SK-N-SH treated with all-trans-retinoic acid at 6 μM for 48 hours (cell line): ENCODE data around the gene TEP1.

Experiments
- ATAC-seq: fragments of 200-7000 bp; cut with Tn5 transposase; 3 replicates; pipeline ENCODE4 v1.9.1; 2020; ENCODE audit warnings: mild to moderate bottlenecking, moderate library complexity
- ARNTL ChIP-seq: fragments of 450-650 bp; formaldehyde crosslinking; IDR thresholded peaks from 2 replicates; pipeline ENCODE4 v1.5.0; 2020; ENCODE audit warnings: low read depth, mild to moderate bottlenecking, moderate library complexity, borderline replicate concordance
- CSDC2 ChIP-seq: fragments of 250-450 bp; sonication (Bioruptor Pico); IDR thresholded peaks from 2 replicates; pipeline ENCODE4 v1.5.0; 2020; ENCODE audit warnings: mild to moderate bottlenecking, moderate library complexity
- GLIS3 ChIP-seq: fragments of 250-450 bp; sonication (Bioruptor Pico); IDR thresholded peaks from 2 replicates; pipeline ENCODE4 v1.5.0; 2020; ENCODE audit warnings: mild to moderate bottlenecking, moderate library complexity
- ISL1 ChIP-seq: fragments of 250-450 bp; sonication (Bioruptor Pico); IDR thresholded peaks from 2 replicates; pipeline ENCODE4 v2.1.2; 2022; ENCODE audit warnings: mild to moderate bottlenecking, moderate library complexity
- OSR1 ChIP-seq: fragments of 250-450 bp; sonication (Bioruptor Pico); IDR thresholded peaks from 2 replicates; pipeline ENCODE4 v1.8.0; 2022; ENCODE audit warnings: moderate library complexity, mild to moderate bottlenecking, inconsistent platforms
- PPARA ChIP-seq: fragments of 250-450 bp; sonication (Bioruptor Pico); IDR thresholded peaks from 2 replicates; pipeline ENCODE4 v1.5.0; 2020; ENCODE audit warnings: mild to moderate bottlenecking, borderline replicate concordance
- RARB ChIP-seq: fragments of 250-450 bp; sonication (Bioruptor Pico); IDR thresholded peaks from 2 replicates; pipeline ENCODE4 v1.8.0; 2021; ENCODE audit warnings: mild to moderate bottlenecking, moderate library complexity
- SNAI2 ChIP-seq: fragments of 250-450 bp; sonication (Bioruptor Pico); IDR thresholded peaks from 2 replicates; pipeline ENCODE4 v1.5.0; 2020; ENCODE audit warnings: mild to moderate bottlenecking, moderate library complexity
- TCF4 ChIP-seq: fragments of 250-450 bp; sonication (Bioruptor Pico); IDR thresholded peaks from 2 replicates; pipeline ENCODE4 v1.8.0; 2021; ENCODE audit warnings: mild to moderate bottlenecking, moderate library complexity, borderline replicate concordance
- TOX ChIP-seq: fragments of 250-450 bp; sonication (Bioruptor Pico); IDR thresholded peaks from 2 replicates; pipeline ENCODE4 v1.8.0; 2021; ENCODE audit warnings: mild to moderate bottlenecking, moderate library complexity, borderline replicate concordance
- ZFP3 ChIP-seq: fragments of 250-450 bp; sonication (Bioruptor Pico); IDR thresholded peaks from 2 replicates; pipeline ENCODE4 v1.5.0; 2020; ENCODE audit warnings: mild to moderate bottlenecking, moderate library complexity
- ZNF565 ChIP-seq: fragments of 450-650 bp; formaldehyde crosslinking; conservative IDR thresholded peaks from 2 replicates; pipeline ENCODE4 v1.5.0; 2020; ENCODE audit warnings: low read depth, mild to moderate bottlenecking, moderate library complexity
- ZNF70 ChIP-seq: fragments of 450-650 bp; formaldehyde crosslinking; IDR thresholded peaks from 2 replicates; pipeline ENCODE4 v1.5.0; 2020; ENCODE audit warnings: mild to moderate bottlenecking, moderate library complexity
- ZNF8 ChIP-seq: fragments of 450-650 bp; formaldehyde crosslinking; IDR thresholded peaks from 2 replicates; pipeline ENCODE4 v1.5.0; 2020; ENCODE audit warnings: mild to moderate bottlenecking, moderate library complexity
- TF ChIP-seq, protein P1 (sequence below): fragments of 250-450 bp; sonication (Bioruptor Pico); IDR thresholded peaks from 2 replicates; pipeline ENCODE4 v1.8.0; 2020; ENCODE audit warnings: mild to moderate bottlenecking, moderate library complexity, borderline replicate concordance
- TF ChIP-seq, protein P2 (sequence below): fragments of 250-450 bp; sonication (Bioruptor Pico); IDR thresholded peaks from 2 replicates; pipeline ENCODE4 v1.5.1; 2020; ENCODE audit warnings: low read depth, mild to moderate bottlenecking, moderate library complexity
- TF ChIP-seq, protein P3 (sequence below): fragments of 250-450 bp; sonication (Bioruptor Pico); IDR thresholded peaks from 2 replicates; pipeline ENCODE4 v1.5.0; 2020; ENCODE audit warnings: mild to moderate bottlenecking, moderate library complexity
- TF ChIP-seq, protein P4 (sequence below): fragments of 250-450 bp; sonication (Bioruptor Pico); IDR thresholded peaks from 2 replicates; pipeline ENCODE4 v1.8.0; 2021; ENCODE audit warnings: low read depth, mild to moderate bottlenecking, moderate library complexity, borderline replicate concordance

TEP1 gene

DNA sequence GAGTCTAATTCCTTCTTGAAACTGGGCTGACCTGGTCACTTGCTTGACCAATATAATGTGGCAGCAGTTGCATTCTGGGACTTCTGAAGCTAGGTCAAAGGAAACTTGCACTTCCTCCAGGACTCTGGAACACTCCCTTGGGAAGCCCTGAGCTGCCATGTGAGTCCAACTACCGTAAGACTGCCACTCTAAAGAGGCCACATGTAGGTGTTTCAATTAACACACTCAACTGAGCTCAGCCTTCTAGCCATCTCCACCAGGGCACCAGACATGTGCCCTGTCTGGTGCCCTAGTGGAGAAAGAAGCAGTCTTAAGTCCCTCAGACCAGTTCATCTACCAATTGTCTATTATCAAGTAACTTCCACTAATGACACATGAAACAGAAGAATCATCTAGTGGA is 6.1 kb upstream of the TEP1 start (continued):
- TF ChIP-seq, protein P1, sequence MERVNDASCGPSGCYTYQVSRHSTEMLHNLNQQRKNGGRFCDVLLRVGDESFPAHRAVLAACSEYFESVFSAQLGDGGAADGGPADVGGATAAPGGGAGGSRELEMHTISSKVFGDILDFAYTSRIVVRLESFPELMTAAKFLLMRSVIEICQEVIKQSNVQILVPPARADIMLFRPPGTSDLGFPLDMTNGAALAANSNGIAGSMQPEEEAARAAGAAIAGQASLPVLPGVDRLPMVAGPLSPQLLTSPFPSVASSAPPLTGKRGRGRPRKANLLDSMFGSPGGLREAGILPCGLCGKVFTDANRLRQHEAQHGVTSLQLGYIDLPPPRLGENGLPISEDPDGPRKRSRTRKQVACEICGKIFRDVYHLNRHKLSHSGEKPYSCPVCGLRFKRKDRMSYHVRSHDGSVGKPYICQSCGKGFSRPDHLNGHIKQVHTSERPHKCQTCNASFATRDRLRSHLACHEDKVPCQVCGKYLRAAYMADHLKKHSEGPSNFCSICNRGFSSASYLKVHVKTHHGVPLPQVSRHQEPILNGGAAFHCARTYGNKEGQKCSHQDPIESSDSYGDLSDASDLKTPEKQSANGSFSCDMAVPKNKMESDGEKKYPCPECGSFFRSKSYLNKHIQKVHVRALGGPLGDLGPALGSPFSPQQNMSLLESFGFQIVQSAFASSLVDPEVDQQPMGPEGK: no peak
- no peak for TF ChIP-seq ZNF565 (CRISPR knock-in tag)
- TF ChIP-seq GLIS3: no peak
- TF ChIP-seq ARNTL (CRISPR knock-in tag): no peak

DNA sequence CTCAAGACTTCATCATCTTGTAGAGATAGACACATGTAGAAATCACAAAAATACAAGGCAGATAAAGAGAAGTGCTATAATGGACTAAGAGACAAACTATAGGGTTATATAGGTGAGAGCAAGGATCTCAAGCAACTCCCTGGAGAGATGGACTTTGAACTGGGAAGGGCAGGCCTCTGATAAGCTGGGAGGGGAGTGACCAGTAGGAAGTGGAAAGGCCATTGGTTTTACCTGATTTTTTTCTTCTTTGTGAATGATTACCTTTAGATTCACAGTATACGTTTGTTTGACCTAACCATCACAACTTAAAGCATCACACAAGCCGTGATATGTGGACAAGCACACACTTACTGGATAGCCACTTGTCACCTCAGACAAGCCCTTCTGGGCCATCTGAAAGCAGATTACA is 5.2 kb upstream of the TEP1 start:
- ATAC-seq: no peak
- TF ChIP-seq, protein P2, sequence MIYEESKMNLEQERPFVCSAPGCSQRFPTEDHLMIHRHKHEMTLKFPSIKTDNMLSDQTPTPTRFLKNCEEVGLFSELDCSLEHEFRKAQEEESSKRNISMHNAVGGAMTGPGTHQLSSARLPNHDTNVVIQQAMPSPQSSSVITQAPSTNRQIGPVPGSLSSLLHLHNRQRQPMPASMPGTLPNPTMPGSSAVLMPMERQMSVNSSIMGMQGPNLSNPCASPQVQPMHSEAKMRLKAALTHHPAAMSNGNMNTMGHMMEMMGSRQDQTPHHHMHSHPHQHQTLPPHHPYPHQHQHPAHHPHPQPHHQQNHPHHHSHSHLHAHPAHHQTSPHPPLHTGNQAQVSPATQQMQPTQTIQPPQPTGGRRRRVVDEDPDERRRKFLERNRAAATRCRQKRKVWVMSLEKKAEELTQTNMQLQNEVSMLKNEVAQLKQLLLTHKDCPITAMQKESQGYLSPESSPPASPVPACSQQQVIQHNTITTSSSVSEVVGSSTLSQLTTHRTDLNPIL: no peak
- TF ChIP-seq TCF4: no peak
- no peak for TF ChIP-seq CSDC2 (CRISPR knock-in tag)
- TF ChIP-seq, protein P3, sequence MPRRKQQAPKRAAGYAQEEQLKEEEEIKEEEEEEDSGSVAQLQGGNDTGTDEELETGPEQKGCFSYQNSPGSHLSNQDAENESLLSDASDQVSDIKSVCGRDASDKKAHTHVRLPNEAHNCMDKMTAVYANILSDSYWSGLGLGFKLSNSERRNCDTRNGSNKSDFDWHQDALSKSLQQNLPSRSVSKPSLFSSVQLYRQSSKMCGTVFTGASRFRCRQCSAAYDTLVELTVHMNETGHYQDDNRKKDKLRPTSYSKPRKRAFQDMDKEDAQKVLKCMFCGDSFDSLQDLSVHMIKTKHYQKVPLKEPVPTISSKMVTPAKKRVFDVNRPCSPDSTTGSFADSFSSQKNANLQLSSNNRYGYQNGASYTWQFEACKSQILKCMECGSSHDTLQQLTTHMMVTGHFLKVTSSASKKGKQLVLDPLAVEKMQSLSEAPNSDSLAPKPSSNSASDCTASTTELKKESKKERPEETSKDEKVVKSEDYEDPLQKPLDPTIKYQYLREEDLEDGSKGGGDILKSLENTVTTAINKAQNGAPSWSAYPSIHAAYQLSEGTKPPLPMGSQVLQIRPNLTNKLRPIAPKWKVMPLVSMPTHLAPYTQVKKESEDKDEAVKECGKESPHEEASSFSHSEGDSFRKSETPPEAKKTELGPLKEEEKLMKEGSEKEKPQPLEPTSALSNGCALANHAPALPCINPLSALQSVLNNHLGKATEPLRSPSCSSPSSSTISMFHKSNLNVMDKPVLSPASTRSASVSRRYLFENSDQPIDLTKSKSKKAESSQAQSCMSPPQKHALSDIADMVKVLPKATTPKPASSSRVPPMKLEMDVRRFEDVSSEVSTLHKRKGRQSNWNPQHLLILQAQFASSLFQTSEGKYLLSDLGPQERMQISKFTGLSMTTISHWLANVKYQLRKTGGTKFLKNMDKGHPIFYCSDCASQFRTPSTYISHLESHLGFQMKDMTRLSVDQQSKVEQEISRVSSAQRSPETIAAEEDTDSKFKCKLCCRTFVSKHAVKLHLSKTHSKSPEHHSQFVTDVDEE: no peak
- TF ChIP-seq, protein P4, sequence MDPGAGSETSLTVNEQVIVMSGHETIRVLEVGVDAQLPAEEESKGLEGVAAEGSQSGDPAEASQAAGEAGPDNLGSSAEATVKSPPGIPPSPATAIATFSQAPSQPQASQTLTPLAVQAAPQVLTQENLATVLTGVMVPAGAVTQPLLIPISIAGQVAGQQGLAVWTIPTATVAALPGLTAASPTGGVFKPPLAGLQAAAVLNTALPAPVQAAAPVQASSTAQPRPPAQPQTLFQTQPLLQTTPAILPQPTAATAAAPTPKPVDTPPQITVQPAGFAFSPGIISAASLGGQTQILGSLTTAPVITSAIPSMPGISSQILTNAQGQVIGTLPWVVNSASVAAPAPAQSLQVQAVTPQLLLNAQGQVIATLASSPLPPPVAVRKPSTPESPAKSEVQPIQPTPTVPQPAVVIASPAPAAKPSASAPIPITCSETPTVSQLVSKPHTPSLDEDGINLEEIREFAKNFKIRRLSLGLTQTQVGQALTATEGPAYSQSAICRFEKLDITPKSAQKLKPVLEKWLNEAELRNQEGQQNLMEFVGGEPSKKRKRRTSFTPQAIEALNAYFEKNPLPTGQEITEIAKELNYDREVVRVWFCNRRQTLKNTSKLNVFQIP (CRISPR knock-in tag): no peak
- no peak for TF ChIP-seq RARB
- no peak for TF ChIP-seq ZNF8 (CRISPR knock-in tag)
- TF ChIP-seq ZNF70 (CRISPR knock-in tag): no peak
- TF ChIP-seq GLIS3: no peak
- no peak for TF ChIP-seq OSR1 (CRISPR knock-in tag)
- TF ChIP-seq ZFP3 (CRISPR knock-in tag): no peak
- TF ChIP-seq TOX (CRISPR knock-in tag): no peak
- no peak for TF ChIP-seq ISL1 (CRISPR knock-in tag)
- TF ChIP-seq, all 23 proteins: peak for 0

DNA sequence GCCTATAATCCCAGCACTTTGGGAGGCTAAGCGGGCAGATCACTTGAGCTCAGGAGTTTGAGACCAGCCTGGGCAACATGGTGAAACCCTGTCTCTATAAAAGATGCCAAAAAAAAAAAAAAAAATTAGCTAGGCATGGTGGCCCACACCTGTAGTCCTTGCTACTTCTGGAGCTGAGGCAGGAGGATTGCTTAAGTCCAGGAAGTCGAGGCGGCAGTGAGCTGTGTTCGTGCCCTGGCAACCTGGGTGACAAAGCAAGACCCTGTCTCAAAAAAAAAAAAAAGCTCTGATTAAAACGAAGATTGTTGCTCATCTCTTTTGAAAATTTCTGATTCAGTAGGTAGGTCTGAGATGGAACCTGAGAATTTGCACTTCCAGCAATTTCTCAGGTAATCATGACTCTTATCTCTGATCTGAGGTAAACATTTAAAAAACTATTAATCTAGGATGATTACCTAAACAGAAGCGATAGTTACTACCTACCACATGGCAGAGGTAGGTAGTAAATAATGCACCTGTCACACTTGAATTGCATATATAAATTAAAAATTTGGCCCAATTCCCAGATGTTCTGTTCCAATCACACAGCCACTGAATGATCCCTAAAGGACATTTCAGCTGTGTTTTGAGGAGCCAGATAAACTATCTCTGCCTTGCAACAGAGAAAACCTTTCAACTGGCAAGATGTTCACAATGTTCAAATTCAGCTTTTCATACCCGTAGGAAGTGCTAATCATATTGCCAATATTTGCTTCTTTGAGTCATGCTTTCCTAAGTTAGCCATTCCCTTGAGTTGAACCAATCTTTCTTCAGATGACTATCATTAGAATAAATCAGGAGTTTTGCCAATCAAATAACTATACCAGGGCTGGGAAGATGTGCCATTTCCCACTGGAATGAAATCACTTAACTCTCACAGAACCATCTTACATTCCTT is 4.2 kb upstream of the TEP1 start:
- ATAC-seq: no peak
- no peak for TF ChIP-seq TOX (CRISPR knock-in tag)
- no peak for TF ChIP-seq ISL1 (CRISPR knock-in tag)
- no peak for TF ChIP-seq CSDC2 (CRISPR knock-in tag)
- no peak for TF ChIP-seq SNAI2
- TF ChIP-seq ZNF565 (CRISPR knock-in tag): no peak
- TF ChIP-seq ZNF8 (CRISPR knock-in tag): no peak
- TF ChIP-seq, protein P1: no peak
- TF ChIP-seq ZFP3 (CRISPR knock-in tag): no peak

DNA sequence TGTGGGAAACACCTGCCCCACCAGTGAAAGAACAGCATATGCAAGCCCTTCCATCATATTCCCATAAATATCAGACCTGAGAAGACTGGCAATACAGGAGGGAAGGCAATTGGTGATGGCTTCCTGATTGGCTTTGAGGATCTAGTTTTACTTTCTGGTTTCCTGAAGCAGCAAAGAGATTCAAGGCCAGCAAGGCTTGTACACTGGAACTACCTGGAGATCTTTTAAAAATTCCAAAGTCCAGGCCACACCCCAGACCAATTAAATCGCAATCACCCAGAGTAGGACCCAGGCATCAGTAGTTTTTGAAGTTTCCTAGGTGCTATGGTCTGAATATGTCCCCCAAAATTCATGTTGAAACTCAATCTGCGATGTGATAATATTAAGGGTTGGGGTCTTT is 2.9 kb upstream of the TEP1 start:
- no peak for ATAC-seq
- TF ChIP-seq TOX (CRISPR knock-in tag) (no peak), TCF4 (no peak), ZNF565 (CRISPR knock-in tag) (no peak), PPARA (CRISPR knock-in tag) (no peak), RARB (no peak), ARNTL (CRISPR knock-in tag) (no peak), OSR1 (CRISPR knock-in tag) (no peak)
- TF ChIP-seq, protein P3: no peak
- TF ChIP-seq, protein P1: no peak
